Measurements from ENCODE around the gene CBX6.

Gene CBX6

DNA sequence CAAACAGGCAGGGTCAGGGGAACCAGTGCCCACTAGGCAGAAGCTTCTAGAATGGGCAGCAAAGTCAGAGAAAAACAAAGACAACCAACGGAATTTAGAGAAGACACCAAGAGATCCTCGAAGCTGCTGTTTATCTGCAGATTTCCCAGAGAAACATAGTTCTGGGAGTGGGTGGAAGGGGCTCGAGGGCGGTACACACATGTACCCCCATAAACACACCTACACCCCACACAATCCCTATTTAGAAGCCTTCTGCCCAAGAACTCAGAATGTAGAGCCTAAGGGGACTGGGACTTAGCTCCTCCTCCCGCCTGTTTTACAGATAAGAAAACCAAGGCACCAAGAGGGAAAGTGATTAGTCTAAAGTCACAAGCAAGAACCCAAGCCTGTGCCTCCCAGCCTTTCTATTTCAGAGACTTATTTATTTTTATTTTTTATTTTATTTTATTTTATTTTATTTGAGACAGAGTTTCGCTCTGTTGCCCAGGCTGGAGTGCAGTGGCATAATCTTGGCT is 34.5 kb downstream of the CBX6 start:
- TF ChIP-seq, protein P1, sequence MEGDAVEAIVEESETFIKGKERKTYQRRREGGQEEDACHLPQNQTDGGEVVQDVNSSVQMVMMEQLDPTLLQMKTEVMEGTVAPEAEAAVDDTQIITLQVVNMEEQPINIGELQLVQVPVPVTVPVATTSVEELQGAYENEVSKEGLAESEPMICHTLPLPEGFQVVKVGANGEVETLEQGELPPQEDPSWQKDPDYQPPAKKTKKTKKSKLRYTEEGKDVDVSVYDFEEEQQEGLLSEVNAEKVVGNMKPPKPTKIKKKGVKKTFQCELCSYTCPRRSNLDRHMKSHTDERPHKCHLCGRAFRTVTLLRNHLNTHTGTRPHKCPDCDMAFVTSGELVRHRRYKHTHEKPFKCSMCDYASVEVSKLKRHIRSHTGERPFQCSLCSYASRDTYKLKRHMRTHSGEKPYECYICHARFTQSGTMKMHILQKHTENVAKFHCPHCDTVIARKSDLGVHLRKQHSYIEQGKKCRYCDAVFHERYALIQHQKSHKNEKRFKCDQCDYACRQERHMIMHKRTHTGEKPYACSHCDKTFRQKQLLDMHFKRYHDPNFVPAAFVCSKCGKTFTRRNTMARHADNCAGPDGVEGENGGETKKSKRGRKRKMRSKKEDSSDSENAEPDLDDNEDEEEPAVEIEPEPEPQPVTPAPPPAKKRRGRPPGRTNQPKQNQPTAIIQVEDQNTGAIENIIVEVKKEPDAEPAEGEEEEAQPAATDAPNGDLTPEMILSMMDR (conservative IDR thresholded peaks at IDR 0.05; ENCODE audit: low read depth): no peak
- ChIA-PET CTCF (interaction anchor here (0.5 kb wide), 1 partner anchor 144 kb away, joined by 3 read pairs; no protein-coding TSS in a partner anchor), POLR2A (ENCODE audit: low non-redundant PET) (no interaction called here)
- no peak for DNase-seq (ENCODE audit: low spot score)
- no peak overlapping the region for H3K27ac ChIP-seq

DNA sequence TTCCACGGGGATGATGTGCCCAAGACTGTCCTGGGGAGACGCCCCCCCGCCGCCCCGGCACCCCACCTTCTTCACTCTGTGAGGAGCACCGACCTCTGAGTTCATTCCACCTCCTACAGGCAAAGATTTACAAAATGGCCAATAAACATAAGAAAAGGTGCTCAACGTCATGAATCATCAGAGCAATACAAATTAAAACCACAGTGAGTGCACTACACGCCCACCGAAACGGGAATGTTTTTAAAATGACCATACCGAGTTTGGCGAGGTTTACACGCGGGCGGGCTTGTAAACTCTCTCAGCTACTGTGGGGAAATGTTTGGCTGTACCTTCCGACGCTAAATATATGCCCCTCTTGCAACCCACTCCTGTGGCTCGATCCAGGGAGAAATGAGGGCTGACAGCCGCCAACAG is 36.1 kb downstream of the CBX6 start:
- TF ChIP-seq, protein P1 (conservative IDR thresholded peaks at IDR 0.05; ENCODE audit: low read depth): no peak
- DNase-seq (ENCODE audit: low spot score): no peak
- H3K27ac ChIP-seq: no peak overlapping the region
- CTCF ChIA-PET: no interaction called here
- POLR2A ChIA-PET (ENCODE audit: low non-redundant PET): interaction anchor here (0.6 kb wide), 1 partner anchor 31 kb away, joined by 3 read pairs; no protein-coding TSS in a partner anchor

DNA sequence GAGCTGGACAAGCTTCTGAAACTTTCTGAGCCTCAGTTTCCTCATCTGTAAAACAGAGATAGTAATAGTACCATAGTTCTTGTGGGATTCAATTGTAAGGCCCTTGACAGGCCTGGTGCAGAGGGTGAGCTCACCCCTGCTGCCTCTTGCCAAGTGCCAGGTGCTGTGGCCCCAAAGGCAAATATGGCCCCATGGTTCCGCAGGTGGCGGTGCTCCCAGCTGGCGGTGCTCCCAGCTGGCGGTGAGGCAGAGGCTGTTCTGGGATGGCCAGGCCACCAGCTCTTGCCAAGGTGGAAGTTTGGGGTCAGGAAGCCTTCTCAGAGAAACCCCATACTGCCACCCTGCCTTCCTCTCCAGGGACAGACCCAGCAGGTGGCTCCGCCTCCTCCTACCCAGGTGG is 37.0 kb downstream of the CBX6 start:
- CTCF ChIA-PET: interaction anchor here (0.6 kb wide), 2 partner anchors 335 to 639 kb away, joined by 3 to 5 read pairs; no protein-coding TSS in a partner anchor

GRCh38 chr22:38834215-38834953 is 37.6 kb downstream of the CBX6 start:
- no peak for DNase-seq (ENCODE audit: low spot score)
- ChIA-PET POLR2A (ENCODE audit: low non-redundant PET) (interaction anchor here (0.6 kb wide), 1 partner anchor 76 kb away, joined by 3 read pairs; no protein-coding TSS in a partner anchor), CTCF (interaction anchor here (0.6 kb wide), 3 partner anchors 117 to 640 kb away, joined by 3 to 5 read pairs (median 4); no protein-coding TSS in a partner anchor)
- TF ChIP-seq, protein P1 (conservative IDR thresholded peaks at IDR 0.05; ENCODE audit: low read depth): no peak
- H3K27ac ChIP-seq: no peak overlapping the region

More for the DNA sequence above, 37.0 kb downstream of the CBX6 start:
- TF ChIP-seq, protein P1 (conservative IDR thresholded peaks at IDR 0.05; ENCODE audit: low read depth): no peak
- no peak overlapping the region for H3K27ac ChIP-seq
- POLR2A ChIA-PET (ENCODE audit: low non-redundant PET): no interaction called here
- no peak for DNase-seq (ENCODE audit: low spot score)

DNA sequence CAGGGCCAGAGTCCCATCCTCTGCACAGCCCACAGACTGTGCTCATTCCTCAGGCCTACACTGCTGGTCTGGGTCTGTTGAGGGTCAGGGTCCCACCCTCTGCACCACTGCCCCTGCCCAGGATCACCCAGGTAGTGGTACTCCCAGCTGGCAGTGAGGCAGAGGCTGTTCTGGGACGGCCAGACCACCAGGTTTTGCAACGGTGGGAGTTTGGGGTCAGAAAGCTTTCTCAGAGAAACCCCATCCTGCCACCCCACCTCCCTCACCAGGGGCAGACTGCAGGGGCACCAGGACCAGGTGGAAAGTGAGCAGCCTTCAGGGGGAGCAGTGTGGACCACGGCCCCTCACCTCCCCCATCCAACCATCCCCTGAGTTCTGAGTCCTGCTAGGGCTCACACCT is 39.0 kb downstream of the CBX6 start:
- CTCF ChIA-PET: no interaction called here
- POLR2A ChIA-PET (ENCODE audit: low non-redundant PET): no interaction called here
- TF ChIP-seq, protein P1 (conservative IDR thresholded peaks at IDR 0.05; ENCODE audit: low read depth): no peak
- no peak overlapping the region for H3K27ac ChIP-seq
- no peak for DNase-seq (ENCODE audit: low spot score)

DNA sequence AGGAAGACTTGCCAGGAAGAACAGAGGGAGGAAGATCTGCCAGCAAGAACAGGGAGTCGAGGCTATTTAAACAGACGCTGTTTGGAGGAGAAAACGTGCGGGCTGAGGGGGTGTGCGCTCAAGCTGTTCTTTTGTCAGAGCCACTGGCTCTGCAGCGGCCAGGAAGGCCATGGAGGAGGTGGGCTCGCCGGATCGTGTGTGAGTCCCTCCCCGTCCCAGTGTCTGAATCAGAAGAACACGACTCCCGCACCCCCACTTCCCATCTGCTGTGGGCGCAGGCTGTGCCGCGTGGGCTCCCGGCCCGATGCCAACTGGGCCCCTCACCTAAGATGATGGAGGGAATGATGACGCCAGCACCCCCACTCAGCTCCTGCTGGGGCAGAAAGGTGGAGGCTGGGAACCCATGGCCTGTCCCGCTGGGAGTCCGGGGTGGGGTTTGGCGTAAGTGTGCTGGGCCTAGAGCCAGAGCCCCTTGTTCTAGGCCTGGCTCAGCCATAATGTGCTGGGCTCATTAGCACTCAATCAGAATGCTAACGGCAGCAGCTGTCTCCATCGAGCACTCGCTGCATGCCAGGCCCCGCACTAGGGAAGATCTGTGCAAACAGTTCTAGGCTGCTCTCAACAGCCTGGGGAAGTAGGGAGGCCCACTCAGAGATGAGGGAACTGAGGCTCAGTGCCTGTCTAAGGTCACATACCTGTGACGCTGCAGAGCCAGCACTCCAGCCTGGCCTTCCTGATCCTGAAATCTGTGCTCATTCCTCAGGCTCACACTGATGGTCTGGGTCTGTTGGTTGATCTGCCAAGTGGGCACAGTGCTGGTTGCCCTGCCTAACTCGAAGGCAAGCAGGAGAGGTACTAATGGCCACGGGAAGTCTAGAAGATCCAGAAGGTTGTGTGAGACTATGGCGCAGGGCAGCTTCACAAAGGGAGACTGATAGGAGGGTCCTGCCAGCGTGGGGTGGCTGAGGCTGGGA is 39.7 kb downstream of the CBX6 start:
- TF ChIP-seq, protein P1 (conservative IDR thresholded peaks at IDR 0.05; ENCODE audit: low read depth): no peak
- POLR2A ChIA-PET (ENCODE audit: low non-redundant PET): no interaction called here
- H3K27ac ChIP-seq: no peak overlapping the region
- CTCF ChIA-PET: no interaction called here
- no peak for DNase-seq (ENCODE audit: low spot score)

Measured in RWPE1 (cell line).